CD4-positive, alpha-beta T cell treated with Interleukin-17A for 1 hour (primary cell): ENCODE measurements around the gene DUSP5.
A peak's percentile ranks its signal among the peaks of the same experiment; 100 is the strongest.

Experiments
- DNase-seq: peaks from one replicate; pipeline ENCODE4 v3.0.0-alpha.2; 2020

Gene DUSP5

GRCh38 chr10:110501142-110501937, 3.6 kb downstream of the DUSP5 start:
- peak; percentile 66 for DNase-seq

- DNase-seq = no peak
These were observed 4.6 kb downstream of the DUSP5 start for GRCh38 chr10:110502072-110502845.

- DNase-seq = peak; percentile 46
These were observed 5.2 kb downstream of the DUSP5 start for GRCh38 chr10:110502851-110503301.

- DNase-seq = no peak
These were observed 5.9 kb downstream of the DUSP5 start for GRCh38 chr10:110503528-110504110.

- DNase-seq = peak; percentile 88
These were observed 6.5 kb downstream of the DUSP5 start for GRCh38 chr10:110504111-110504735.

GRCh38 chr10:110505130-110505770, 7.5 kb downstream of the DUSP5 start:
- no peak for DNase-seq

GRCh38 chr10:110506448-110506847, 8.7 kb downstream of the DUSP5 start:
- no peak for DNase-seq

GRCh38 chr10:110507346-110507745, 9.6 kb downstream of the DUSP5 start:
- DNase-seq = no peak

- DNase-seq = no peak
These were observed 10.6 kb downstream of the DUSP5 start for GRCh38 chr10:110508159-110508788.

- DNase-seq = no peak
These were observed 11.3 kb downstream of the DUSP5 start for GRCh38 chr10:110508806-110509544.

GRCh38 chr10:110509560-110509959, 11.9 kb downstream of the DUSP5 start:
- DNase-seq = no peak

GRCh38 chr10:110510086-110510485, 12.4 kb downstream of the DUSP5 start:
- no peak for DNase-seq

- no peak for DNase-seq
These were observed 13.0 kb downstream of the DUSP5 start for GRCh38 chr10:110510730-110511129.

- DNase-seq = no peak
These were observed 14.2 kb downstream of the DUSP5 start for GRCh38 chr10:110511734-110512449.

GRCh38 chr10:110512461-110513187, 14.9 kb downstream of the DUSP5 start:
- no peak for DNase-seq

- DNase-seq = no peak
These were observed 16.2 kb downstream of the DUSP5 start for GRCh38 chr10:110513949-110514348.

GRCh38 chr10:110514848-110515247, 17.1 kb downstream of the DUSP5 start:
- DNase-seq = no peak

GRCh38 chr10:110516815-110517492, 19.2 kb downstream of the DUSP5 start:
- DNase-seq = no peak

- DNase-seq = no peak
These were observed 24.8 kb downstream of the DUSP5 start for GRCh38 chr10:110522365-110522988.
